ENCODE results near the gene EVA1A. TPM values are rescaled to one million over a fixed set of nuclear protein-coding genes. Genes with fewer than 3 reads are reported as not detected.

The EVA1A gene
- polyA plus RNA-seq, 1 experiment: 41.0 TPM

GRCh38 chr2:75592030-75592429 is 31.3 kb upstream of the EVA1A start:
- no peak for TF ChIP-seq CTCF (IDR thresholded peaks at IDR 0.05; ENCODE audit: insufficient read depth, low read depth, low read length)
- ChIA-PET CTCF (interaction anchor here (1.3 to 1.9 kb wide), 2 partner anchors 17 to 126 kb away, joined by 5 to 9 read pairs; no protein-coding TSS in a partner anchor), POLR2A (no interaction called here)
- Histone ChIP-seq H3K36me3 (ENCODE audit: control insufficient read depth, insufficient read depth, low read length) (no peaks in the 10 kb centered on the region), H3K27me3 (ENCODE audit: control insufficient read depth, insufficient read depth, low read length) (no peaks in the 10 kb centered on the region), H3K4me3 (ENCODE audit: low read depth, low read length) (no peak overlapping the region)
- peak; percentile 74 for DNase-seq (ENCODE audit: low read depth)

- no peak overlapping the region for H3K4me3 ChIP-seq (ENCODE audit: low read depth, low read length)
- POLR2A ChIA-PET: interaction anchor here (0.6 to 1.4 kb wide), 2 partner anchors 13 to 27 kb away, joined by 3 to 4 read pairs; no protein-coding TSS in a partner anchor
- no peak for TF ChIP-seq CTCF (IDR thresholded peaks at IDR 0.05; ENCODE audit: insufficient read depth, low read depth, low read length)
- CTCF ChIA-PET: interaction anchor here (0.6 to 3.0 kb wide), 5 partner anchors 11 to 111 kb away, joined by 4 to 17 read pairs (median 4); no protein-coding TSS in a partner anchor
- no peaks in the 10 kb centered on the region for H3K36me3 ChIP-seq (ENCODE audit: control insufficient read depth, insufficient read depth, low read length)
- no peak for DNase-seq (ENCODE audit: low read depth)
- no peaks in the 10 kb centered on the region for H3K27me3 ChIP-seq (ENCODE audit: control insufficient read depth, insufficient read depth, low read length)
Measured at GRCh38 chr2:75589391-75590105, 28.8 kb upstream of the EVA1A start.

- ChIA-PET CTCF (interaction anchor here (1.2 to 2.6 kb wide), 3 partner anchors 14 to 28 kb away, joined by 4 to 7 read pairs (median 6); partner anchors contain the start of gene EVA1A), POLR2A (no interaction called here)
- no peak for DNase-seq (ENCODE audit: low read depth)
- TF ChIP-seq CTCF (IDR thresholded peaks at IDR 0.05; ENCODE audit: insufficient read depth, low read depth, low read length): no peak
- Histone ChIP-seq H3K27me3 (ENCODE audit: control insufficient read depth, insufficient read depth, low read length) (no peaks in the 10 kb centered on the region), H3K36me3 (ENCODE audit: control insufficient read depth, insufficient read depth, low read length) (no peaks in the 10 kb centered on the region), H3K4me3 (ENCODE audit: low read depth, low read length) (no peak overlapping the region)
Measured at GRCh38 chr2:75587954-75588587, 27.3 kb upstream of the EVA1A start.

- POLR2A ChIA-PET: no interaction called here
- H3K36me3 ChIP-seq (ENCODE audit: control insufficient read depth, insufficient read depth, low read length): no peaks in the 10 kb centered on the region
- CTCF ChIA-PET: interaction anchor here (1.9 to 3.1 kb wide), 3 partner anchors 13 to 27 kb away, joined by 6 to 9 read pairs (median 7); partner anchors contain the start of gene EVA1A
- no peak overlapping the region for H3K4me3 ChIP-seq (ENCODE audit: low read depth, low read length)
- TF ChIP-seq CTCF (IDR thresholded peaks at IDR 0.05; ENCODE audit: insufficient read depth, low read depth, low read length): no peak
- DNase-seq (ENCODE audit: low read depth): no peak
- H3K27me3 ChIP-seq (ENCODE audit: control insufficient read depth, insufficient read depth, low read length): no peaks in the 10 kb centered on the region
Measured at GRCh38 chr2:75586971-75587370, 26.2 kb upstream of the EVA1A start.

- DNase-seq (ENCODE audit: low read depth): no peak
Measured at GRCh38 chr2:75582840-75583239, 22.1 kb upstream of the EVA1A start.

More at GRCh38 chr2:75582840-75583239, 22.1 kb upstream of the EVA1A start:
- no peak for TF ChIP-seq CTCF (IDR thresholded peaks at IDR 0.05; ENCODE audit: insufficient read depth, low read depth, low read length)
- ChIA-PET POLR2A (no interaction called here), CTCF (no interaction called here)
- no peaks in the 10 kb centered on the region for H3K27me3 ChIP-seq (ENCODE audit: control insufficient read depth, insufficient read depth, low read length)
- no peaks in the 10 kb centered on the region for H3K36me3 ChIP-seq (ENCODE audit: control insufficient read depth, insufficient read depth, low read length)
- no peak overlapping the region for H3K4me3 ChIP-seq (ENCODE audit: low read depth, low read length)

Data from BJ (cell line).